ENCODE results near the gene C9orf153.
"Not testable (repeated sequence)": the region's sequence is repeated elsewhere in the genome, so short reads cannot be mapped to it uniquely, and the experiment has no call there.

C9orf153 gene

GRCh38 chr9:86259557-86259956, at the start of gene C9orf153:
C9orf153 (minus strand) TSS chr9:86259657; CDS start chr9:86229603, 30,054 bp downstream.
- no peak for DNase-seq (ENCODE audit: low spot score)

DNA sequence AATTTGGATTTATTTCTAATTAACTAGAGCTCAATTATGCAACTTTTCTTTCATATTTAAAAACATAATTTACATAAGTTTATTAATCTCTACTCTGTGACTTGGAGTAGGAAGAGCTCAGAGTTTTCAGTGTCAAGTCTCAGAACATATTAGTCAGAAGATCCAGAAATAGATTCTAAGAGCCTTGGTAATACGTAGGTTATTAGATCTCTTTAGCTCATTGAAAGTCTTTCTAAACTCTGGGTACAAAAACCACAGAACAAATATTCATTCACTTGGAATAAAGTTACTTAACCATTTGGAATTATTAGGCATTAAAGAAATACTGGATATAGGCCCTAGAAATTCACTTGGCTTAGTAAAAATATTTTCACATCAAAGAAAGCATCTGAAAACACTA, 49.2 kb upstream of the C9orf153 start:
- DNase-seq (ENCODE audit: low spot score): no peak

- no peak for DNase-seq (ENCODE audit: low spot score)
Measured at GRCh38 chr9:86304236-86304730, 44.8 kb upstream of the C9orf153 start.

- DNase-seq (ENCODE audit: low spot score): no peak
Measured at GRCh38 chr9:86303316-86303975, 44.0 kb upstream of the C9orf153 start.

- DNase-seq (ENCODE audit: low spot score): no peak
Measured at GRCh38 chr9:86301686-86302085, 42.2 kb upstream of the C9orf153 start.

- no peak for DNase-seq (ENCODE audit: low spot score)
Measured at GRCh38 chr9:86300701-86301100, 41.2 kb upstream of the C9orf153 start.

DNA sequence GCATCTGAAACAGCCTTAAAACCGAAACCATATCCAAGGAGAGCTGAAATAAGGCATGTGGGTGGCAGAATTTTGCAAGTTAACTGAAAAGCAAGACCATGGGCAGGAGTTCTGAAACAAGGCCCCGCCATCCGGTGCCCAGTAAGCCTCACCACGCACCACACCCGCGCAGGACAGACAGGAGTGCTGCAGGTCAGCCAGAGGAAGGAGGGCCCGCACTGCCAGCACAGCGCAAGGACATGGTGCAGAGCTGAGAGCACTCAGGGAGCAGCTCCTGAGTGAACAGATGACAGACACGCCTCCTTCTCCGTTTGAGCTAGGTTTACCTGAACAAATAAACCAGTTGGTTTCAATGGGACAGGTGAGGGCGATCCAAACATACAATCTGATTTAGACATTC, 39.4 kb upstream of the C9orf153 start:
- DNase-seq (ENCODE audit: low spot score): no peak

- not testable (repeated sequence) for DNase-seq (ENCODE audit: low spot score)
Measured at GRCh38 chr9:86290341-86290740, 30.9 kb upstream of the C9orf153 start.

DNA sequence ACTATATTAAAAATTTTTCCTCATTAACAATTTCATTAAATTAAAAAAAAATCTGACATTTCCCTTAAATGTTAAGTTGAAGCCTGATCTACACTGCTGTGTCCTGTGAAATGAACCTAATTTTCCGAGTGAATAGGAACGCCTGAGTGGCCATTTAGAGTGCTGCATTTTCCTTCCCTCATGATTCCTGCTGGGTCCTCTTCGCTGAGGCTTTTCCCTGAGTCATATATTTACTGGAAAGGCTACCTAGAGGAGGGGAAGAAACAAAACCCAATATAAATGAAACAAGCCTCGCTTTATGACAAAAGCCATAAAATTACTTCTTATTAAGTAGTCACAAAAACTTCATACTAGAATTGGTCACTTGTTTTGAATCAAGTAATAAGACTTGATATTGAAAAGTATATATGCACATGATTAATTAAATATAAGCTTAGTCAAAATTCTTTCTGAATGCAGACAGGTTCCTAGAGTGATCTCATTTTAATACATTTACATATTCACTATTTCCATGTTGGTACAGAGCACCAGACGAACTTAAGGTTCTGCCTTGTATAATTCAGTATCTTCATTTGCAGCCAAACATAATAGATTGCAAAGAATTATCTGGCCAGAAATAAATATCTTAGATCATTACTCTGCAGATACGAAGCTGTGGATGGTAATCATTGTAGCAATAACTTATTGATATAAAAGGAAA, 29.2 kb upstream of the C9orf153 start:
- no peak for DNase-seq (ENCODE audit: low spot score)

GRCh38 chr9:86287013-86287412, 27.6 kb upstream of the C9orf153 start:
- no peak for DNase-seq (ENCODE audit: low spot score)

DNA sequence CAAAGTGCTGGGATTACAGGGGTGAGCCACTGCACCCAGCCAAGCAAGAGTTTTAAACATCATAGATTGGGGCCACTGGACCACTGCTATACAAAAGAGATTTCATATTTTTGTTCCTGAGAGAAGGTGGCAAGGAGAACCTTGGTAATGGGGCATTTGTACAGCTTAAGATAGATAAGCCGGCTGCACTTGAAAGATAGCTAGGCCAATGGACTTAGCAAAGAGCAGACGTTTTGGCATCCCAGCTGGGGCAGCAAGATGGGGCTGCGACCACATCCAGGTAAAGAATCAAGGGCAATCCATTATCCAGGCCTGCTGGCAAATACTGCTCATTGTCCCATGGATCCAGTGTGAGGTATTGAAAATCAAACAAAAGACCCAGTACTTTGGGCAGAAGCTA, 26.8 kb upstream of the C9orf153 start:
- DNase-seq (ENCODE audit: low spot score): no peak

GRCh38 chr9:86285261-86285660, 25.8 kb upstream of the C9orf153 start:
- no peak for DNase-seq (ENCODE audit: low spot score)

GRCh38 chr9:86282979-86283535, 23.6 kb upstream of the C9orf153 start:
- DNase-seq (ENCODE audit: low spot score): no peak

- peak; percentile 93 for DNase-seq (ENCODE audit: low spot score)
Measured at GRCh38 chr9:86282077-86282978, 22.9 kb upstream of the C9orf153 start, which contains the start of gene ISCA1. ISCA1 (minus strand) TSS chr9:86282538; CDS start chr9:86282458, 80 bp downstream.

DNA sequence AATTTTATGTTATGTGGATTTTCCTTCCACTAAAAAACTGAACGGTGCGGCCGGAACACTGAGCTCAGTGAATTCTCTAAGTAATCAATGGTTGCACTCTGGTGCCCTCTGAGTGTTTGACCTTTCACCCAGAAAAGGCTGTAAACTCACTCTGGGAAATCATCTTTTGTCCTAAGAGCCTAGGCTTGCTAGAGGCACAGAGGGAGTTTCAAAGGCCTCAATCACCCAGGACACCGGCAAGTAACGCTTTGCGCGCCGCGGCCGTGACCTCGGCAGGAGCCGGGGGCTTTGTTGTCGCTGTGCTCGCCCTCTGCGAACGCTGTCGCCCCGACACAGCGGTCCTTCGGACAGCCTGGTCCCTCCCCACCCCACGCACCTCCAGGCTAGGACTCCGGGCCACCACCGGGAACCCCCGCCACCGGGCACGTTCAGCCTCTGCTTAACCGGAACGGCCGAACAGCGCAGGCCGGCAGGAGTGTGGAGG, 22.2 kb upstream of the C9orf153 start:
- DNase-seq (ENCODE audit: low spot score): no peak

- DNase-seq (ENCODE audit: low spot score): no peak
Measured at GRCh38 chr9:86280580-86280979, 21.1 kb upstream of the C9orf153 start.

GRCh38 chr9:86279839-86280238, 20.4 kb upstream of the C9orf153 start:
- DNase-seq (ENCODE audit: low spot score): no peak

DNA sequence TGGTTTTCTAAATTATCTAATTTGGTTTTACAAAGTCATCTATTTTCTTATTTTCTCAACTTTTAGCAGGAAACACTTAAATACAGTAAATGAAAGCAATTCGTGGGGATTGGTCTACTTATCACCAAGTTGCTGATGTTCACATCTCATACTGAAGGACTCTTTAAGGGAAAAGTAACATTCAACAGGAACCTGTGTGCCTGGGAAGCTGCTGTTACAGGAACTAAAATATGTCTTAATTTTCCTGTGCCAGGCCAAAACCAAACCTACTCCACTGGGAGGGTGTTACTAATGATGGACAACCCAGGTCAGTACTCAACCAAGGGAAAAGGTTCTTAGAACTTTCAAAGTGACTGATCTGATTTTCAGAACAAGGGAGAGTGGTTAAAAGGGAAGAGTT, 17.6 kb upstream of the C9orf153 start:
- no peak for DNase-seq (ENCODE audit: low spot score)

DNA sequence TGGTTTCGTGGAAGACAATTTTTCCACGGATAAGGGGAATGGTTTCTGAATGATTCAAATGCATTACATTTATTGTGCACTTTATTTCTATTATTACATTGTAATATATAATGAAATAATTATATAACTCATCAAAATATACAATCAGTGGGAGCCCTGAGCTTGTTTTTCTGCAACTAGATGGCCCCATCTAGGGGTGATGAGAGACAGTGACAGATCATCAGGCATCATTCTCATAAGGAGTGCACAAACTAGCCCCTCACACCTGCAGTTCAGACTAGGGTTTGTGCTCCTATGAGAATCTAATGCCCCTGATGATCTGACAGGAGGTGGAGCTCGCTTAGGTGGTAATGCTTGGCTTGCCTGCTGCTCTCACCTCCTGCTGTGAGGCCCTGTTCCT, 16.5 kb upstream of the C9orf153 start:
- DNase-seq (ENCODE audit: low spot score): no peak

- DNase-seq (ENCODE audit: low spot score): no peak
Measured at GRCh38 chr9:86274821-86275643, 15.6 kb upstream of the C9orf153 start.

DNA sequence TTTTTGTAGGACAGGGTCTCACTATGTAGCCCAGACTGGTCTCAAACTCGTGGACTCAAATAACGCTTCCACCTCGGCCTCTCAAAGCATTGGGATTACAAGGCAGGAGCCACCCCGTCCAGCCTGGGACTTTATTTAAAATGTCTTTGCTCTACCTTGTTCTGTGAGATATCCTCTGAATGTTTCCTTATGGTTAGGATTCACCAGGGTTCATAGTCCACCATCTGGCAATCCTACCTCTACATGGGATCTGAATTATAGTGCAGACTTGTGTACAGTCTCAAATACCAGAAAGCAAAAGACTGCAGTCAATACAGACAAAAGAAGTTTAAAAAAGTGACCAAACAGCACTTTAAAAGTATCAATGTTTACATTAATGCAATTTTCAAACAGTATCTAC, 12.8 kb upstream of the C9orf153 start:
- DNase-seq (ENCODE audit: low spot score): no peak

Data from globus pallidus (tissue), 1 donor.